Activated naive CD4-positive, alpha-beta T cell treated with Interleukin-2 at 50 U/mL for 16 hours (primary cell): Measurements from ENCODE around the gene TBC1D9B.
"Not testable (repeated sequence)": the region's sequence is repeated elsewhere in the genome, so short reads cannot be mapped to it uniquely, and the experiment has no call there.

Source experiments
- DNase-seq: peaks from one replicate; pipeline ENCODE4 v3.0.0-alpha.2; 2020

The TBC1D9B gene

DNA sequence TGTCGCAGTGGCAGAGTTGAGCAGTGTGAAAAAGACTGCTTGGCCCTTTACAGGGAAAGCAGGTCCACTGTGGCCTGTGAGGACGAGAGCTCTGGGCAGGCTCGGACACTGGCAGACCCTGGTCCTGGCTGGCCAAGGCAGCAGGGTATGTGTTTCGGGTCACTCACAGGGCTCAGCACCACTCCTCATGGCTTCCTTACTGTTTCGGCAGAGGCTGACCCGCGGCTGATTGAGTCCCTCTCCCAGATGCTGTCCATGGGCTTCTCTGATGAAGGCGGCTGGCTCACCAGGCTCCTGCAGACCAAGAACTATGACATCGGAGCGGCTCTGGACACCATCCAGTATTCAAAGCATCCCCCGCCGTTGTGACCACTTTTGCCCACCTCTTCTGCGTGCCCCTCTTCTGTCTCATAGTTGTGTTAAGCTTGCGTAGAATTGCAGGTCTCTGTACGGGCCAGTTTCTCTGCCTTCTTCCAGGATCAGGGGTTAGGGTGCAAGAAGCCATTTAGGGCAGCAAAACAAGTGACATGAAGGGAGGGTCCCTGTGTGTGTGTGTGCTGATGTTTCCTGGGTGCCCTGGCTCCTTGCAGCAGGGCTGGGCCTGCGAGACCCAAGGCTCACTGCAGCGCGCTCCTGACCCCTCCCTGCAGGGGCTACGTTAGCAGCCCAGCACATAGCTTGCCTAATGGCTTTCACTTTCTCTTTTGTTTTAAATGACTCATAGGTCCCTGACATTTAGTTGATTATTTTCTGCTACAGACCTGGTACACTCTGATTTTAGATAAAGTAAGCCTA, 71.3 kb downstream of the TBC1D9B start:
- peak; percentile 62 for DNase-seq

GRCh38 chr5:179834871-179835270, 72.8 kb downstream of the TBC1D9B start:
- not testable (repeated sequence) for DNase-seq

DNA sequence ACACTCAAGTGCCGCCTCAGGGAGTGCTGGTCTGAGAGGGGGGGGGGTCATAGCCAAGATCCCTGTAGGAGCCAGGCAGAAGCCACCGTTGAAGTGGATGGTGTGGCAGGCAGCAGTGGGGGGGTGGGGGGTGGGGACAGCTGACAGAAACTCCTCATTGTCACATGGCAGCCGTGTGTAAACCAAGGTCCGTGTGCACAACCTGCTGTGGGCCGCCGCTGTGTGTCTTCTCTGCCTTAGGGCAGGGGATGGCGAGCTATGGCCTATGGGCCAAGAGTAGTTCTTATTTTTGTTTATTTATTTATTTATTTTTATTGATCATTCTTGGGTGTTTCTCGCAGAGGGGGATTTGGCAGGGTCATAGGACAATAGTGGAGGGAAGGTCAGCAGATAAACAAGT, 73.6 kb downstream of the TBC1D9B start:
- no peak for DNase-seq

GRCh38 chr5:179833709-179834070, 74.0 kb downstream of the TBC1D9B start:
- no peak for DNase-seq

GRCh38 chr5:179833056-179833708, 74.5 kb downstream of the TBC1D9B start:
- DNase-seq, result no peak

- no peak for DNase-seq
These were observed 75.5 kb downstream of the TBC1D9B start for GRCh38 chr5:179832039-179832745.

GRCh38 chr5:179830818-179831468, 76.8 kb downstream of the TBC1D9B start:
- DNase-seq, result no peak

- DNase-seq, result no peak
These were observed 77.8 kb downstream of the TBC1D9B start for GRCh38 chr5:179829732-179830435.

DNA sequence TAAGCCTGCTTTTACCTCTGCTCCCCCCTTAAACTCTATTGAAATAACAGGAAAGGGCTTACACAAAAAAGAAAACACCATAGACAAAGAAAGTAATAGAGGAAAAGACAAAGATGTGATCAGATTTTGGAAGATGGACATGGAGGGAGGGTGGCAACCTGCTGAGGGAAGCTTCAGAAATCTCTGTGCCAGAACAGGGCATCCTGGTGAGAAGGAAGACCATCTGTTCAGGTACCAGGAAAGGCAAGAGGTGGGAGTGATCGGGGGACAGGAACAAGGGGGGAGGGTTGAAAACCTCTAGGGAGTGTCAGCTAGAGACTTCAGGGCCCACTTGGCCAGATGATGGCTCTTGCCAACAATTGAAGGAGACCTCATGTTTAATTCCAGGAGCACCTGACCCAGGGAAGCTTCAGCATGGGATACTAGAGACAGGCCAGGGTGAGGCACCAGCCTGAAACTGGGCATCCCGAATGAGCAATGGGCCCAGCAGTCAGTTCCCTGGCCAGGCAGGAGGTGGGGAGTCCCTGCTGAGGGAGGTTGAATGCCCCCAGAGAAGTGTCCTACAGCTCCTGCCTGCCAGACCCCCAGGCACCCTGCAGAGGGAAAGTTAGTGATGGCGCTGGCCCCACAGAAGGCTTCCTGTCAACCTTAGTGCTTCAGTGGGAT, 78.8 kb downstream of the TBC1D9B start:
- DNase-seq, result no peak

DNA sequence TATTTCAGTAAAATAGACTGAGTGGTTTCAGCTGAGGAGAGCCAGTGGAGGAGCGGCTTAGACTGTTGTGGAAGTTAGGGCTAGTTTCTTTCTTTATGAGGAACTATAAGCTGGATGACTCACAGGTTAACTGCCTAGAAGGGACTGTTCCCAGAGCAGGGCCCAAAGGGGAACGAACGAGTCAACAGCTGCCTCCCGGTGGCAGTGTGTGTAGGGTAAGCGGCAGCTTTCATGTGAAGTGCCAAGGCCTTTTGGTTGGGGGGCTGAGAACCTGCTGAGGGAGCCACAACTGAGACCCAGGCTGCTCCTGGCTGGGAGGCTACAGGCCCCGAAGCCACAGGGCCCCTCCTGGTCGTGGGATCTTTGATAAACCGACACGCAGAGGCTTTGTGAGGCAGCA, 80.0 kb downstream of the TBC1D9B start:
- peak; percentile 53 for DNase-seq

DNA sequence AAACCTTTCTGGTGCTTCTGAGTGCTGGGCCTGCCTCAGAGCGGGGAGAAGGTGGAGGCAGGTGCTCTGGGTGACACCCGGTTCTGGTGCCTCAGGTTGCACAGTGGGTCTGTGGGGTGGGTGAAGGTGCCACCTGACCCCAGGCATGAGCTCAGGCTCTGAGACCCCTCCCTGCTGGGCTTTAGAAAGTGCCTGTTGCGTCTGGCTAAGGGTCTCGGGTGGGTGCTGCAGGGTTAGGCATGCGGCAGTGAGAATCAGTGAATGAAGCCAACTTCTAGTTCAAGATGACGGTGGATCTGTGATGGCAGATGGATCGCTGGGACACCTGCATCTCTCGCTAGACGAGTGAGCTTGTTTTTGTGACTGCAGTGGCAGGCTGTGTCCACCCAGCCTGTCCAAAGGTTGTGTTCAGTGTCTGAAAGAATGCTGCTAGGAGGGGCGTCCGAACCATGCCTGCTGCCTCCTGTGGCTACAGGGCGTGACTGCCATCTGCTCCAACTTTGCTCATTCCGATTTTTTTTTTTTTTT, 82.0 kb downstream of the TBC1D9B start:
- DNase-seq, result no peak

DNA sequence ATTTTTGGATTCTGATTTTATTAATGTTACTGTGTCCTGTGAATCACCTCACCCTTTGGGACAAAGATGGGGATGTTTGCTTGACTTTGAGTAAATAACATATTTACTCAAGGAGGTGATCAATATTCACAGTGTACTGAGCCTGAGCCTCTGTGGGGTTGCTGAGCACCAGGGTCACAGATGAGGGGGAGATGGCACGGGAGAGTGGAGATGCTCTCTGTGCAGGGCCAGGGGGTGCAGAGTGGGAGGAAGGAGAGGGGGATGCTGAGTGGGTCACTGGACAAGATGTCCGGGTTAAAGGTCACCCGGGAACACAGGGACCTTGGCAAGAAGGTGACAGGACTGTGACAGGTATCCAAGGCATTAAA, 83.0 kb downstream of the TBC1D9B start:
- no peak for DNase-seq

DNA sequence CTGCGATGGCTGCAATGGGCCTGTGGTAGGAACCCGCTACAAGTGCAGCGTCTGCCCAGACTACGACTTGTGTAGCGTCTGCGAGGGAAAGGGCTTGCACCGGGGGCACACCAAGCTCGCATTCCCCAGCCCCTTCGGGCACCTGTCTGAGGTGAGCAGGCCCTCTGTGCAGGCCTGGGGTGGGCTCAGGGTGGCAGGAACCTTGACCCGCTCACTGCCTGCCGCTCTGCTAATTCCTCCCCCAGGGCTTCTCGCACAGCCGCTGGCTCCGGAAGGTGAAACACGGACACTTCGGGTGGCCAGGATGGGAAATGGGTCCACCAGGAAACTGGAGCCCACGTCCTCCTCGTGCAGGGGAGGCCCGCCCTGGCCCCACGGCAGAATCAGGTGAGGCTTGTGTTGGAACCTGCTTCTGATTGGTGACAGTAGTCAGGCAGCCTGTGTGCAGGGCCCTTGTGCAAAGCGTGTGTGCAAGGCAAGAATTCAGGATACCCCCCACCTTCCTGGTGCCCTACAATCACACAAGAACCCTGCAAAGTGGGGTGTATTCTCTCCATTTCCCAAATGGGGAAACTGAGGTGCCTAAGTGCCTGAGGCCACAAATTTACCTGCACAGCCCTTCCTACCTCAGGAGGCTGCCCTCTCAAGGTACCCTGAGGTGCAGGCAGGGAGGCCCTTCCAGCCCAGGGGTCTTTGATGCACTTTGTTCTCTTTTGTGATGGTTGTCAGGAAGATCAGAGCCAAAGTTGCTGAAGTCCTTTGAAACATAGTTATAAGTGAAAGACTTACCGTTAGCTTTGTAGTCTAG, 83.6 kb downstream of the TBC1D9B start:
- no peak for DNase-seq

- no peak for DNase-seq
These were observed 85.2 kb downstream of the TBC1D9B start for GRCh38 chr5:179822444-179822990.

DNA sequence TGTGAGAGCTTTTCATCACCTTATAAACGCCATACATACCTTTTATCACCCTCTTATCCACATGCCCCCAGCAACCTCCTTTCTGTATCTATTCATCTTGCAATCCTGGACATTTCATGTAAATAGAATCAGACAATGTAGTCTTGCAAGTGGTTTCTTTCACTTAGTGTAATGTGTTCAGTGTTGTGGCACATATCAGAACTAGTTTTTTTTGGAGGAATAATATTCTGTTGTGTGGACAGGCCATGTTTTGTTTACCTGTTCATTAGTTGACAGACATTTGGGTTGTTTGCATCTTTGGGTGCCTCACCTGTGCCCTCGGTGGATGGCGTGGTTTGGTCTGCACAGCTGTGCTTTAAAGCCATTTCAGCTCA, 85.7 kb downstream of the TBC1D9B start:
- no peak for DNase-seq

DNA sequence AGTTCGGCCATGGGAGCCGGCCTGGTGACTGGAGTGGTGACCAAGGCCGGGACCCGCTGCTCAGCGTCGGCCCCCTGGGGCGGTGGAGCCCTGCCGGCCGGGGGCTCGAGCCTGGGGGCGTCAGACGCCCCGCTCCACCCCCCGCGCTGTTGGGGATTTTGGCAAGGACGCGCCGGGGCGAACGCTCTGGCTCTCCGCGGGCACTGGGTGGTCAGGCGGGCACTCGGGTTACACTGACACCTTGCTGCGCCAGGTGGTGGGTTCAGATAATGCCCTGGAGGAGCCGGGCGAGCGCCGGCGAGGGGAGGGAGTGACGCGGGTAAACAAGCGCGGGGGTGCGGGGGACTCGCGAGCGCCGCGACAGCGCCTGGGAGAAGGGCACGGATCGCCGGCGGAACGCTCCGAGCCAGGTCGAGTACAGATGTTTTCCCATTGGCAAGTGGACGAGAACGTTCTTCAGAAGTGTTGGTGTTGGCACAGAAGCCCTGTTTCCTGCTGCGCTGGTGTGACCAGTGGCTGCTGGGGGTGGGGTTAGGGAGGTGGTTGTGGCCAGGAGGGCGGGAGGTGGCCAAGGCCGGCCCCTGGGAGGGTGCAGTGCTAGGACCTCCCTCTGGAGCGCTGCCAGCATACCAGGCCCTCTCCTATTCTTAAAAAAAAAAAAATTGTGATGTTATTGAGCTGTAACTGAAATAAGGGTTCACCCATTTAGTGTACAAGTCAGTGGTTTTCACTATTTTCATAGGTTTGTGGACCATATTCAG, 86.2 kb downstream of the TBC1D9B start:
- DNase-seq, result peak; percentile 88

DNA sequence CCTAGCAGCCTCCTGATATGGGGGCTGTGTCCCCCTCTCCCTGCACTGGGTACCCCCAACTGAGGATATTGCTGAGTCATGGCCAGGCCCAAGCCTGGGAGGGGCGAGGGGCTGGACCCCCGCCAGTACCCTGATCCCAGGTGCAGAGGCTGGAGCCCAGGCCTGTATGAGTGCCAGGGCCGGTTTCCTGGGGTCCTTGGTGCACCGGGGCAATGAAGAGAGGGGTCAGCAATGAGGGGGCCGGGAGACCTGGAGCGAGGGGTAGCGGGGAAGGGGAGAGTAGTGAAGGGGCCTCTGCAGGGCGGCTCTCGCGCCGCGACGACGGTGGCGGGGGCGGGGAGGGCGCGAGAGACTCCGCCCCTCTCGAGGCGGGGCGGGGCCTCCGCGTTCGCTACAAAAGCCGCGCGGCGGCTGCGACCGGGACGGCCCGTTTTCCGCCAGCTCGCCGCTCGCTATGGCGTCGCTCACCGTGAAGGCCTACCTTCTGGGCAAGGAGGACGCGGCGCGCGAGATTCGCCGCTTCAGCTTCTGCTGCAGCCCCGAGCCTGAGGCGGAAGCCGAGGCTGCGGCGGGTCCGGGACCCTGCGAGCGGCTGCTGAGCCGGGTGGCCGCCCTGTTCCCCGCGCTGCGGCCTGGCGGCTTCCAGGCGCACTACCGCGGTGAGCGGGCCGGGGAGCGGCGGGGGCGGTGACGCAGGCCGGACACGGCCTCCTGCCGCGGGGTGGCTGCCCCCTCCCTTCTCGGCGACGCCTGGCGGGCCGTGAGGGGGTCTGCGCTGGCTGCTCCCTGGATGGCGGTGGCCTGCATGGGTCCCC, 87.0 kb downstream of the TBC1D9B start, which contains the start of gene SQSTM1:
Gene SQSTM1 (plus strand): TSS at position 423 of the 815 bp plus-strand sequence. CDS start 32 bp downstream, at position 455.
- peak; percentile 82 for DNase-seq

DNA sequence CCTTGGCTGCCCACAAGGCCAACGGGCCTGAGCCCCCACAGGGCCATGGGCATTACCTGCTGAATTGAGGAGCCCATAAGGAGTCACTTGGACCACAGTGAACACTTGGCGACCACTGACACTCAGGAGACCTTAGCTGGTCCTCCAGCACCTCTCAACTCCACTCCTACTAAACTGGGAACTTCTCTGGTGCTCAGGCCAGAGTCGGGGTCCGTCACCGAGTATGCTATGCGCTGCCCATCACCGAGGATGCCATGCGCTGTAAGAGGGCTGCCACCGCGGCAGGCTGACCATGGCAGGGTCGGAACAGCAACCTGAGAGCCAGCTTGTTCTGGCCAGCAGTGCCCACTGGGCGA, 87.6 kb downstream of the TBC1D9B start:
- DNase-seq, result no peak
